Eye (tissue), 1 donor: ENCODE data around the gene WDR7.
A peak's percentile ranks its signal among the peaks of the same experiment; 100 is the strongest.

Experiments
- DNase-seq: peaks from one replicate; pipeline ENCODE4 v3.0.0-alpha.2; 2015

The WDR7 gene

GRCh38 chr18:56658261-56658660 lies 7.1 kb downstream of the WDR7 start:
- no peak for DNase-seq

DNA sequence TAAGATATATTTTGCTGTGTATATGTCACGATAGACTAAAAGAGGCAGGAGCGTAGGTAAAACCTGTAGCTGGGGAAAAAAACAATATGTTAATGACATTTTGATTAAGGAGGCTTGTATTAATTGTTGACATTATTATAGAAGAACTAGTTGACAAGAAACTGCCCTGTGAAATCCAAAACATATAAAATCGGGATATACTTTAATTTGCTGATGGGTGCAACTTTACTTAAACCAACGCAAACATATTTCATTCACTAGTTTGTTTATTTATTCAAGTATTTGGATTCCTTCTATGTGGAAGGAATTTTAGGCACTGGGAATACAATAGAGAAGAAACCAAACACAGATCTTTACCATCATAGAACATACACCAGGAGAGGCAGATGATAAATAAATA lies 8.0 kb downstream of the WDR7 start:
- DNase-seq = no peak

GRCh38 chr18:56660655-56661054 lies 9.5 kb downstream of the WDR7 start:
- no peak for DNase-seq

- no peak for DNase-seq
Observed at GRCh38 chr18:56661360-56662062, 10.4 kb downstream of the WDR7 start.

DNA sequence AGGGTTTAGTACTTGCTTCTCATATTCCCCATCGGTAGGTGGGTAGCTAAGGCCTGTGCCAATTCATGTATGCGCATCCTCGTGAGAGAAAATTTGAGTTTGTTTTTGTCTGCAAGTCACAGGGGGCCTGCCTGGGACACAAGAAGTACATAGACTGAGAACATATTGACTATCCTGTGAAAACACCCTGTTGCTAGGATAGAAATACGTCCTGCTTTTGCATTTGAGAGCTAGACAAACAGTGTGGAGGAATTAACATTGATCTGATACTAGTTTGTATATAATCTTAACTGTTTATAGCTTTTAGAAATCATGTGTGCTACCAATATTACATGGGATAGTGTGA lies 10.9 kb downstream of the WDR7 start:
- DNase-seq = no peak

DNA sequence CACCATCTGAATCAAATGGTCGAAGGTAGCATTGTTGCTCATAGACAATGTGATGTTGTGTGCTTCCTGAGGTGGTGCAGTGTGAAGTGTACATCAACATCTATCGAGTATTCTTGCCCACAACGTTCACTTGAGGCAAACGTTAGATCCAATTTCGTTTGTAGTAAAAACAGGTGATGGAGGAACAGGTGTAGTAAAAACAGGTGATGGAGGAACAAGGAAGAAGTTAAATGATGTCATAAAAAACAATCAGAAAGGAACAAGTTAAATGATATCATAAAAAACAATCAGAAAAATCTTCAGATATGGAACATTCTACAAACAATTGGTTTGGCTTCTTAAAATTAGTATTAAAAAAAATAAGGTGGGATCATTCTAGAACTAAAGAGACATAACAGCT lies 11.3 kb downstream of the WDR7 start:
- no peak for DNase-seq

DNA sequence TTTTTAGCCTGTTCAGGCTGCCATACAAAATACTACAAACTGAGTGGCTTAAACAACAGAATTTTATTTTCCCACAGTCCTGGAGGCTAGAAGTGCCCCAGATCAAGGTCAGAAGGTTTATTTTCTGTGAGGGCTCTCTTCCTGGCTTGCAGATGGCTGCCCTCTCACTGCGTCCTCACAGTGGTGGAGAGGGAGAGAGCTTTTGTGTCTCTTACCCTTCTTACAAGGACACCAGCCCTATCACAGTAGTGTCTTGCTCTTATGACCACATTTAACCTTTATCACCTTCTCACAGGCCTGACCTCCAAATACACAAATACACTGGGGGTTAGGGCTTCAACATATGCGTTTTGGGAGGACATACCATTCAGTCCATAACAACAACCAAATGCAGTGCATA lies 11.7 kb downstream of the WDR7 start:
- no peak for DNase-seq

DNA sequence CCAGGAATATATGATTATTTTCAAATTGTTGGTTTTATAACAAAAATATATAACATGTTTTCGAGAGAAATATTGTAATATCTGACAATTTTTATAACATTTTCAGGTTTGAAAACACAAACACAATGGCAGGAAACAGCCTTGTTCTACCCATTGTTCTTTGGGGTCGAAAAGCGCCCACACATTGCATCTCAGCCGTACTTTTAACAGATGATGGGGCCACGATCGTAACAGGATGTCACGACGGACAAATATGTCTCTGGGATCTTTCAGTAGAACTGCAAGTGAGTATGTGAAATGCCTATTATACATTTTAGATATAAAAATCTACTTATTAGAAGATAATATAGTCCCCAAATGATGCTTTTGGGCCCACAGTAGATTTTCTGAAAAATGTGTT lies 21.2 kb downstream of the WDR7 start:
- DNase-seq = no peak

DNA sequence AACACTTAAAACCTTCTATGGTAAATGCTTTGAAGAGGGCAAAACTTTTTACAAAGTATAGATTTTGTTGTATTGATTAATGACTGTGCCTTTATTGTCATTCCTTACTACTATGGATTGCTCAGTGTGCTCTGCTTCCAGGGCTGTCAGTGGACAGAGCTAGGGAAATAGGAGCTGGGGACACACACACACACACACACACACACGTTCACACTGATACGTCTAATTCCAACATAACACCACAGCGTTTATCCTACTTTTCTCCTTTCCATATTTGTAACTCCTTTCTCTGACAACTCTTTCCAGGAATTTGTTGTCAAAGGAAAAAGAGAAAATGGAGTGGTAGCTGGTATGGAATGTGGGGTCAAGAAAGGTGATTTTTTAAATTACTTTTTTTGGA lies 21.8 kb downstream of the WDR7 start:
- no peak for DNase-seq

DNA sequence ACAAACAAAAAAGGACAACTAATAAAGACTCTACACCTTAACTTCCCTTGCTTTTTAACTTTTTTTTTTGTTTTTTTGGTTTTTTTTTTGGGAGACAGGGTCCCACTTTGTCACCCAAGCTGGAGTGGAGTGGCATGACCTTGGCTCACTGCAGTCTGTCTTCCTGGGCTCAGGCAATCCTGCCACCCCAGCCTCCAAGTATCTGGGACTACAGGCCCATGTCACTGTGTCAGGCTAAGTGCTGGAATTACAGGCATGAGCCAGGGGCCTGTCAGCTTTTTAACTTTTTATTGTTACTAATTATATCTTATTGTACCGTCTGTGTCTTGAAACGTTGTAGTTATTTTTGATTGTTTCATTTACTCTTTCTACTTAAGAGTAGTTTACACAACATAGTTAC lies 25.5 kb downstream of the WDR7 start:
- DNase-seq = no peak

DNA sequence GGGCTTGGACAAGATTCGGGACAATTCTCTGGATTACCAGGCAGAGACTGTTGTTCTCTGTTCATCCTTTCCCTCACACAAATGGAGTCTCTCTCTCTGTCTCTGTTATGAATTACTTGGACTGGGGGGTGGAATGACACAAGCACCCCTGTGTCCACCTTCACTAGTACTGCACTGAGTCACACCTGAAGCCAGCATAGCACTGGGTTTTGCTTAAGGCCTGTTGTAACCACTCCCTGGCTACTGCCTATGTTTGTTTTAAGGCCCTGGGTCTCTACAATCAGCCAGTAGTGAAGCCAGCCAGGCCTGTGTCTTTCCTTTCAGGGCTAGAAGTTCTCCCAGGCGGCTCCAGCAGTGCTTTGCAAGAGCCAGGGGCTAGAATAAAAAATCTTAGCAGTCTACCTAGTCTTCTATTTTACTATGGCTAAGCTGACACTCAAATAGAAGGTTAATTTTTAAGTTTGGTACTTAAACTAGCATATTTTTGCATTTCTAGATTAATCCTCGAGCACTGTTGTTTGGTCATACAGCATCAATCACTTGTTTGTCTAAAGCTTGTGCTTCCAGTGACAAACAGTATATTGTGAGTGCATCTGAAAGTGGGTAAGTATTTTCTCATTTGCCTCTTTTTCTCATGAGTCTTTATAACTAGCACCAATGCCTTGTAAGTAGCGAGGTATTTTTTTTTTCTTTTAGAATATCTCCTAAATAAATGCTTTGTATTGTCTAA lies 27.8 kb downstream of the WDR7 start:
- no peak for DNase-seq

GRCh38 chr18:56684277-56684676 lies 33.1 kb downstream of the WDR7 start:
- no peak for DNase-seq

DNA sequence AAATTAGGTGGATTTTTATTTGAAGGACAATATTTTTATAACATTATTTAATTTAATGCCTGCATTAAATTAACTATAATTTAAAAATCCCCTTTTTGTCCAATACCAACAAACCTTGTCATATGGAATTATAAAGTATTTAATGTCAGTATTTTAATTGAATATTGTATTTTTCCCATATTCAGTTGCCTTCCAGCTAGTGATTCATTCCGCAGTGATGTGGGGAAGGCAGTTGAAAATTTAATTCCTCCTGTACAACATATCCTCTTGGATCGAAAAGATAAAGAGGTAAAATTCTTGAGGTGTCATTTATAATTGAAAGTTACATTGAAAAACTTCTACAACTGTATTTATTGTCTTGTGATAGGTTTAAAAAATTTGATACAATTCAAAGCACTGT lies 40.4 kb downstream of the WDR7 start:
- no peak for DNase-seq

GRCh38 chr18:56696966-56697365 lies 45.8 kb downstream of the WDR7 start:
- DNase-seq = no peak

DNA sequence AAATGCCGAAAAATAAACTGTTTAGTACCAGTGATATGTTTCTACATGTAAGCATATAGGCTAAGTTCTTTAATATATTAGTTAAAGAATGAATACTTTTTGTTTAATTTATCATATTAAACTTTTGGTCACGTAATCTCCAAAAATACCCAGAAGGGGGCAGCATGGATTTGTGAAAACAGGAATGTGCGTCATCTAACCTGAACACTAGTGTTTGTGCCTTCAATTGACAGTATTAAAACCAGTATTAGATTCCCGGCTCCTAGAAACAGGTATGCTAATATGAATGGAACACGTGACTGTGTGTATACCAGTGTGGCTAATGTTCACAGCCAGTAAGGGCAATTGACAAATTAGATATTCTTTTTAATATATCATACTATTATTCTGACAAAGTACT lies 51.8 kb downstream of the WDR7 start:
- DNase-seq = peak; percentile 69

GRCh38 chr18:56709463-56709862 lies 58.3 kb downstream of the WDR7 start:
- no peak for DNase-seq

DNA sequence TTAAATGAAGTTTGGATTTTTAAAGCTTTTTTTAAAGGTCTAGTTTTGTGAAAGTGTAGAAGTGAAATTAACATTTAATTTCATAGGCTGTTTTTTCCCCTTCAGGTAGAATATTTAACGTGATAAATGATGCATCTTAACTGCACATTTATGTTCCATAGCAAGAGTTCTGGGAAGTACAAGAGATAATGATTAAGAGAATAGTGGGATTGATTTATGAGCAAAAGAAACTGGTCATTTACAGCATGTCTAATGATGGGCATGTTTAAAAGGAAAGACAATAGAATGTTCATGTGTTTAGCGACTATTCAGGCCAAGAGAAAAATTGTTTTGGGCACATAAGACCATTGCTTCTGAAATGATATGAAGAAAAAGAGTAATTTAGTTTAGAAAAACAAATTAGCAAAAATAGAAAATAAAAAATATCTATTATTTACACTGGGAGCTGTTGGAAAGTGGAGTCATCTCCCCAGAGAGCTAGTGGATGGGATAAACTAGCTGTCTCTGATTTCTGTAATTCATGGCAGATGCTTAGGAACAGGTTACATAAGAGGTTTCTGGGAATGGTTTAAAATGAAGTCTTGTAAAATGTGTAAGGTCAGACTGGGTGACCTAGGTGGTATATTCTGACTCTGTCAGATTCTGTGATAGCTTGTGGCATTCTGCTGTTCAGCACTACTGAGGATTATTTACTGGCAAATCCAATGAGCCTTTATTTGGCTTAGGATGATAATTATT lies 60.7 kb downstream of the WDR7 start:
- DNase-seq = peak; percentile 23

GRCh38 chr18:56712761-56713160 lies 61.6 kb downstream of the WDR7 start:
- DNase-seq = no peak

GRCh38 chr18:56715121-56715520 lies 64.0 kb downstream of the WDR7 start:
- DNase-seq = no peak

DNA sequence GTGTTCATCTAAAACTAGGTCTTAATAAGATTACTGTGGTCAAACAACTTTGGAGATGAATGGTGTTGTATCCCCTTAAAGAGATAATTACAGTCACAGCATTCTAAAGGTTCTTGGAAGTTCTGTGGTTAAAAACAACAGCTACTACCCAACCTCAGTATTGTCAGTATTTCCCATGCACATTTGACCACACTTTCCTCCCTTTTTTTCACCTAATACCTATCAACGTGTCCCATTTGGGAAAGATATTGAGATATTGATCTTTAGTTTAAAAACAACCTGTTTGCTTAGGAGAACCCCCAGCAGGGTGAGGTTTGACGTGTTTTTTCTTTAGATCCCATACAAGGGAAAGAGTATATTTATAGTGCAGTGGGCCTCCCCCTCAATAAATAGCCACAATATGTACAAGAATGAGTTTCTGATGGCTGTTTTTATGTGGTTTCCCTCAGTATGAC lies 65.6 kb downstream of the WDR7 start:
- no peak for DNase-seq

DNA sequence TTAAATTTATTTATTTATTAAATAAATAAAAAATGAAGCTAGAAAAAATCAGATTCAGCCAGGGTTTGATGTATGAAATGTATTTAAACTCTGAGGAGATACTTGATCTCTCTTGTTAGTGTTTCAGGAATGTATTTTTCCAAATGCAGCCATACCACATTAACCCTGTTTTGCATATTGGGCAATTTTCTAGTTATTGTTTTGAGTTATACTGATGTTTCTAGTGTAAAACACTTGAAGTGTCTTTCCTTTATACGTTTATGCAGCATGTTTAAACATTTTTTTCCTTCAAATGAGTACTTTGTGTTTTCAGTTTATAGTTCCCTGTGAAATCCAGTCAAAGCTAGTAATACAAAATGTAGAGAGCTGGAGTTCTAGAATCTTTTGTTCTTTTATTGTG lies 69.9 kb downstream of the WDR7 start:
- peak; percentile 13 for DNase-seq

DNA sequence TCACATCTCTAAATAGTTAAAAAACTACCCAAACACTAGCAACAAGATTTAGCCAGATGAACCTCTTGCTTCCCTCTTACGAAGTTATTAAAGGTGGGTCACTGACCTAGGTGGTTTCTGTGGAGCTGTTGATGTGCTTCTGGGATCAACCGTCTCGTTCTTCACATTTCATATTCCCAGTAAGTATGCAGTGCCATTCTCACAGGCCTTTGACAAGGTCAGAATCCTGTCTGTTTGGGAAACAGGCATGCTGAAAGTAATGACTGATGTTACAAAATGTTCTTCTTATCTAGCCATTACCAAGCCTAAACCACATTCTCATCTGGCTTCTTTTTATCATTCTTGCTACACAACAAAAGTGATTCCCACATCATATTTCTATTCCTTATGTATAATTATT lies 70.3 kb downstream of the WDR7 start:
- no peak for DNase-seq

DNA sequence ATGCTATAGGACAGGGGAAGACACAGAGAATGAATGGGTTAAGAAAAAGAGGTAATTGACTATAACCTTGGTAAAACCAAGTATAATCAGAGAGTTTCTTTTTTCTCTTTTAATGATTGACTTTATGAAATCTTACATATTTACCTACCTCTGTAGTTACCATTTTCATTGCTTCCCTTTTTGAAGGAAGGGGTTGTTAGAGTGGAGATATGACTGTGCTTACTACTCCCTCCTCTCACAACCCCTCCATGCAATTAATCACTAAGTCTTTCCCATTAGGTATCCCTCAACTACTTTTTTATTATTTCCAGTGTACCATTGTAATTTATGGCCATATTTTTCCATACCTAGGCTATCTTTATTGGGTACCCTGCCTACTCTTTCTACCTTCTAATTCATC lies 71.4 kb downstream of the WDR7 start:
- DNase-seq = no peak

- DNase-seq = no peak
Observed at GRCh38 chr18:56723068-56723467, 71.9 kb downstream of the WDR7 start.
